22Rv1 (cell line): ENCODE measurements around the gene MAX.
A peak's percentile ranks its signal among the peaks of the same experiment; 100 is the strongest.

Experiments used
- H3K27ac ChIP-seq: fragments of 450-650 bp; 2 replicates; pipeline ENCODE4 v1.5.1; 2017
- ZFX ChIP-seq: fragments of 450-650 bp; IDR thresholded peaks from 2 replicates; pipeline ENCODE4 v1.6.1; 2017; ENCODE audit warnings: antibody characterized with exemption, borderline replicate concordance
- TF ChIP-seq, protein P1 (sequence below): fragments of 450-650 bp; IDR thresholded peaks from 2 replicates; pipeline ENCODE4 v1.5.1; 2017; ENCODE audit warnings: mild to moderate bottlenecking

The MAX gene, protein sequence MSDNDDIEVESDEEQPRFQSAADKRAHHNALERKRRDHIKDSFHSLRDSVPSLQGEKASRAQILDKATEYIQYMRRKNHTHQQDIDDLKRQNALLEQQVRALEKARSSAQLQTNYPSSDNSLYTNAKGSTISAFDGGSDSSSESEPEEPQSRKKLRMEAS

GRCh38 chr14:65102441-65103149 lies at the start of gene MAX:
Gene MAX (minus strand): TSS chr14:65102517. CDS start chr14:65102339, 178 bp downstream.
- TF ChIP-seq, protein P1, sequence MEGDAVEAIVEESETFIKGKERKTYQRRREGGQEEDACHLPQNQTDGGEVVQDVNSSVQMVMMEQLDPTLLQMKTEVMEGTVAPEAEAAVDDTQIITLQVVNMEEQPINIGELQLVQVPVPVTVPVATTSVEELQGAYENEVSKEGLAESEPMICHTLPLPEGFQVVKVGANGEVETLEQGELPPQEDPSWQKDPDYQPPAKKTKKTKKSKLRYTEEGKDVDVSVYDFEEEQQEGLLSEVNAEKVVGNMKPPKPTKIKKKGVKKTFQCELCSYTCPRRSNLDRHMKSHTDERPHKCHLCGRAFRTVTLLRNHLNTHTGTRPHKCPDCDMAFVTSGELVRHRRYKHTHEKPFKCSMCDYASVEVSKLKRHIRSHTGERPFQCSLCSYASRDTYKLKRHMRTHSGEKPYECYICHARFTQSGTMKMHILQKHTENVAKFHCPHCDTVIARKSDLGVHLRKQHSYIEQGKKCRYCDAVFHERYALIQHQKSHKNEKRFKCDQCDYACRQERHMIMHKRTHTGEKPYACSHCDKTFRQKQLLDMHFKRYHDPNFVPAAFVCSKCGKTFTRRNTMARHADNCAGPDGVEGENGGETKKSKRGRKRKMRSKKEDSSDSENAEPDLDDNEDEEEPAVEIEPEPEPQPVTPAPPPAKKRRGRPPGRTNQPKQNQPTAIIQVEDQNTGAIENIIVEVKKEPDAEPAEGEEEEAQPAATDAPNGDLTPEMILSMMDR: no peak
- no peak for TF ChIP-seq ZFX
- H3K27ac ChIP-seq: peak within 1 kb of the TSS; percentile 88

- H3K27ac ChIP-seq: no peak overlapping the region
- TF ChIP-seq, protein P1: no peak
- no peak for TF ChIP-seq ZFX
Measured at GRCh38 chr14:65151609-65151956, 49.3 kb upstream of the MAX start.

GRCh38 chr14:65150898-65151608 lies 48.7 kb upstream of the MAX start:
- TF ChIP-seq, protein P1: no peak
- TF ChIP-seq ZFX: no peak
- H3K27ac ChIP-seq: no peak overlapping the region

- no peak for TF ChIP-seq ZFX
- TF ChIP-seq, protein P1: no peak
- no peak overlapping the region for H3K27ac ChIP-seq
Measured at GRCh38 chr14:65149116-65149515, 46.8 kb upstream of the MAX start.

DNA sequence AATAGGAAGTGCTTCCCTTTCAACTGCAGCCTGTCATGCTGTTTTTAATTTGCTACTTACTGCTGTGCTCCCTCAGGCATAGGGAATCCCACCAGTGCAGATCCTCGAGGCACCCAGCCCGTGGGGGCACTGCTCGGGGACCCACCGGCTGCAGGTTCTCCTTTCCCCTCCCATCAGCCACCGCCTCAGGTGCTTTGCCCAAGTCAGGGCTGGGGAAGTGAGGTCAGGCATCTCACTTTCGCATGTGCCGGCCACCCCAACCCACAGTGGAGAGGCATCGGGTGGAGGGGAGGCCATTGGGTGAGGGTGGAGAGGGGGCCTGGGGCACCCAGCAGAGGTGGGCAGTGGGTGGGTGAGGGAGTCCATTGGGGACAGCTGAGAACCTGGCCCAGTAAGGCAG lies 41.9 kb upstream of the MAX start:
- no peak overlapping the region for H3K27ac ChIP-seq
- TF ChIP-seq, protein P1: no peak
- no peak for TF ChIP-seq ZFX

DNA sequence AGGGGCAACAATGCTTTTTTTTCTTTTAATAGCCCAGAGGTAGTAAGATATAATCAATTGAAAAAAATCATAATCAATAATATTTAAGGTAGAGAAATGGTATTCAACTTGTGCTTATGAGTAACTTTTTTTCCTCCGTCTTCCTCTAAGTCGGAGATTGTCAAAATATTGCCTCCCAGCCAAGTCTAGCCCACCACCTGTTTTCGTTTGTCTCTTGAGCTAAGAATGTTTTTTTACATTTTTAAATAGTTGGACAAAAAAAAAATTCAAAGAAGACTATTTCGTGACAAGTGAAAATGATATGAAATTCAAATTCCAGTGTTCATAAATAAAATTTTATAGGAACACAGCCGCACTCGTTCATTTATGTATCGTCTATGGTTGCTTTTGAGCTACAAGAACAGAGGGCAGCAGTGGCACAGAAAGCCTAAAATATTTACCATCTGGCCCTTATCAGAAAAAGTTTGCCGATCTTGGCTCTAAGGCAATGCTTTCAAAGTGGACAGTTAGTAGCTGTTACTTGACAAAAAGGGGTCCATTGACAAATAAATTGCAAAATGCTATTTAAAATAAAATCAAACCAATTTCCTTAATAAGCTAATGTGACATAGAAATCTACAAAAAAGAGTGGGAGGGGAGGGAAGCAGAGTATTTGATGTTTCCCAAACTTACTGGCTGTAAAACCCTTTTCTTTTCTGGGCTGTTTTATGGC lies 40.8 kb upstream of the MAX start:
- TF ChIP-seq ZFX: no peak
- TF ChIP-seq, protein P1: no peak
- no peak overlapping the region for H3K27ac ChIP-seq
